NCI-H69 (cell line): ENCODE data around the gene PSG4.
"Not testable (repeated sequence)": the region's sequence is repeated elsewhere in the genome, so short reads cannot be mapped to it uniquely, and the experiment has no call there.

Experiments
- DNase-seq: peaks from one replicate; lab custom pipeline; 2025; lab: John Stamatoyannopoulos, UW

Gene PSG4

GRCh38 chr19:43205471-43206105, at the start of gene PSG4:
PSG4 (minus strand) TSS chr19:43205638; CDS start chr19:43205536, 102 bp downstream.
- not testable (repeated sequence) for DNase-seq

- not testable (repeated sequence) for DNase-seq
Measured at GRCh38 chr19:43251428-43251827, 46.0 kb upstream of the PSG4 start.

GRCh38 chr19:43250296-43250695, 44.9 kb upstream of the PSG4 start:
- DNase-seq, result not testable (repeated sequence)

GRCh38 chr19:43248635-43249002, 43.2 kb upstream of the PSG4 start:
- DNase-seq, result not testable (repeated sequence)

DNA sequence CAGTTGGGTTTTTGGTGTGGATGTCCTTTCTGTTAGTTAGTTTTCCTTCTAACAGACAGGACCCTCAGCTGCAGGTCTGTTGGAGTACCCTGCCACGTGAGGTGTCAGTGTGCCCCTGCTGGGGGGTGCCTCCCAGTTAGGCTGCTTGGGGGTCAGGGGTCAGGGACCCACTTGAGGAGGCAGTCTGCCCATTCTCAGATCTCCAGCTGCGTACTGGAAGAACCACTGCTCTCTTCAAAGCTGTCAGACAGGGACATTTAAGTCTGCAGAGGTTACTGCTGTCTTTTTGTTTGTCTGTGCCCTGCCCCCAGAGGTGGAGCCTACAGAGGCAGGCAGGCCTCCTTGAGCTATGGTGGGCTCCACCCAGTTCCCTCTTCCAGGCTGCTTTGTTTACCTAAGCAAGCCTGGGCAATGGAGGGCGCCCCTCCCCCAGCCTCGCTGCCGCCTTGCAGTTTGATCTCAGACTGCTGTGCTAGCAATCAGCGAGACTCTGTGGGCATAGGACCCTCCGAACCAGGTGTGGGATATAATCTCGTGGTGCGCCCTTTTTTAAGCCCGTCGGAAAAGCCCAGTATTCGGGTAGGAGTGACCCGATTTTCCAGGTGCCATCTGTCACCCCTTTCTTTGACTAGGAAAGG, 41.9 kb upstream of the PSG4 start:
- DNase-seq, result not testable (repeated sequence)

DNA sequence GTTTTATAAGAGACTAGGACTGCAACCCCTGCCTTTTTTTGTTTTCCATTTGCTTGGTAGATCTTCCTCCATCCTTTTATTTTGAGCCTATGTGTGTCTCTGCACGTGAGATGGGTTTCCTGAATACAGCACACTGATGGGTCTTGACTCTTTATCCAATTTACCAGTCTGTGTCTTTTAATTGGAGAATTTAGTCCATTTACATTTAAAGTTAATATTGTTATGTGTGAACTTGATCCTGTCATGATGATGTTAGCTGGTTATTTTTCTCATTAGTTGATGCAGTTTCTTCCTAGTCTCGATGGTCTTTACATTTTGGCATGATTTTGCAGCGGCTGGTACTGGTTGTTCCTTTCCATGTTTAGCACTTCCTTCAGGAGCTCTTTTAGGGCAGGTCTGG, 40.4 kb upstream of the PSG4 start:
- not testable (repeated sequence) for DNase-seq

- not testable (repeated sequence) for DNase-seq
Measured at GRCh38 chr19:43242211-43242610, 36.8 kb upstream of the PSG4 start.

- DNase-seq, result not testable (repeated sequence)
Measured at GRCh38 chr19:43238213-43238612, 32.8 kb upstream of the PSG4 start.

DNA sequence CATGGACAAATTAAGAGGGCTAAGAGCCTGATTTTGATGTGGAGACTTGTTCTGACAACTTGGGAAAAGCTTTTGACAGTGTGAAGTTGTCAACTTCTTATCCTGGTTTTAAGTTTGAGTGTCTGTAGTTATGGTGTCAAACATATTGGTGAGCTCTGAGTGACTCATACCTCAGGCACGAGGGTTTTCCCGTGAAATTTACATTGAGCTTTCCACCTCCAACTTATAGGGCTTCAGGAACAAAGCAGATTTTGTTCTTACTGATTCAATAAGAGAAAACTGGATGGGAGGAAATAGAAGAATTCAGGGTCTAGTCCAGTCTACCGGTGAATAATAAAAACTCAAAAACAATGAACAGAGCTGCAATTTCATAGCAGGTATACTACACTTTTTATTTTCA, 30.2 kb upstream of the PSG4 start:
- not testable (repeated sequence) for DNase-seq

GRCh38 chr19:43229315-43229714, 23.9 kb upstream of the PSG4 start:
- DNase-seq, result peak; percentile 26

GRCh38 chr19:43228730-43229129, 23.3 kb upstream of the PSG4 start:
- not testable (repeated sequence) for DNase-seq

GRCh38 chr19:43226986-43227385, 21.5 kb upstream of the PSG4 start:
- DNase-seq, result not testable (repeated sequence)

DNA sequence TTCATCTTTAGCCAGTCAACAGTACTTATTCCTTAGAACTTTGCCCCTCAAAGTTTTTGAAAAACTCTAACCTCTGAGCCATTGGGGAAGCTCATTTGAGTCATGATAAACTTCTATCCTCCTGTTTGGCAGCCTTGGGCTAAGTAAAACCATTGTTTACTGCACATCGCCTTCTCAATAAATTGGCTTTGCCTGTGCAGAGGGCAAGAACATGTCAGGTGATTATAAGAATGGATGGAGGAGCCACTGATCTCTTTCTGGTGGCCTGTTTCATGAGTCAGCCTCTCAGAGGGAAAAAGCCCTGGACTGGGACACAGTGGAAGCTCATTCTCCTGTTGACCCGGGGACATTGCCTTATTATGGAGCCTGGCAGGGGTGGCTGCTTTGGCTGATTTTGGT, 19.4 kb upstream of the PSG4 start:
- no peak for DNase-seq

DNA sequence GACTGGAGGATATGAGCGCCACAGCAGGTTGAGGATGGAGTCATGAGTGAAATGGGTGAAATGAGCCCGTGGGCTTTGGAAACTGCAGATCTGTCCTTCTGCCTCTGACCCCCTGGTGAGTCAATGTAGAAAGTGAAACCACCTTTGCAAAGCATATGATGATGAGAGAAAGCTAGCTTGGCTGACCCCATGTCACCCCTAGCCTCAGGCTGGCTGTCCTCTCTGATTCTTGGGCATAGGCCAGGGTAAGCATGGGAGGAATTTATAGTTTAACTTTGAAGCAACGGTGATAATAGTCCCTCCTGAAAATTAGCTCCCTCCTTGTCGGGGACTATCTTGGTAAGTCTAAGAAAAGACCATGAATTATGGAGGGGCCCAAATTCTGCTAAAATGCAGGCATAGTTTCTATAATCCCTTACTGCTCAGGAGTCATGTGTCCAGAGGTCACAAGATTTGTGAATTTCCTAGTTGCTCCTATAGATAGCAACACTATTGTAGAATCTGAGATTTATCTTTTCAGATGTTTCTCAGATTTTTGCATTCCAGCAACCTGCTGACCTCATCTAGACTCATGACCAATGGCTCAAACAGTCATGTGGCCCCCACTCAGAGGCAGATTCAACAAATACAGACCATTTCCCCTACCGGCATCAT, 18.9 kb upstream of the PSG4 start:
- not testable (repeated sequence) for DNase-seq

- DNase-seq, result not testable (repeated sequence)
Measured at GRCh38 chr19:43221891-43222290, 16.5 kb upstream of the PSG4 start.

- not testable (repeated sequence) for DNase-seq
Measured at GRCh38 chr19:43219136-43219535, 13.7 kb upstream of the PSG4 start.

DNA sequence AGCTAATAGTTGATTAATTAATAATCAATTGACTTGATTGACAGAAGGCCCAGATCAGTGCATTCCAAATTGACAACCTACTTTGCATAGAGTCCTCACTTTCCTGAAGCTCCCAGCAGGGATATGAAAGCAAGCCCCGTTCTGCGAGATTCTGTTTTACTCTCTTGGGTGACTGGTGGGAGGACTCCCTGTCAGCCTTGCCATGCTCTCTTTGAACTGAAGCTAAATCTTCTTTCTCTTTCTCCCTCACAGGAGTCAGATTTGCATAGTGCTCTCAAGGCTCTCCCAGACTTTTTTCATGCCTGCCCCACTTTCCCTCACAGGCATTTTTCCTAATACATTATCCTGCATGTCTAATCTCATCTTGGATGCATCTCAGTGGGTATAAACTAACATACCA, 10.4 kb upstream of the PSG4 start:
- not testable (repeated sequence) for DNase-seq

GRCh38 chr19:43207991-43208390, 2.6 kb upstream of the PSG4 start:
- no peak for DNase-seq

- not testable (repeated sequence) for DNase-seq
Measured at GRCh38 chr19:43207174-43207573, 1.7 kb upstream of the PSG4 start.

GRCh38 chr19:43203611-43204010, 1.8 kb downstream of the PSG4 start:
- DNase-seq, result not testable (repeated sequence)

GRCh38 chr19:43201891-43202290, 3.5 kb downstream of the PSG4 start:
- not testable (repeated sequence) for DNase-seq

DNA sequence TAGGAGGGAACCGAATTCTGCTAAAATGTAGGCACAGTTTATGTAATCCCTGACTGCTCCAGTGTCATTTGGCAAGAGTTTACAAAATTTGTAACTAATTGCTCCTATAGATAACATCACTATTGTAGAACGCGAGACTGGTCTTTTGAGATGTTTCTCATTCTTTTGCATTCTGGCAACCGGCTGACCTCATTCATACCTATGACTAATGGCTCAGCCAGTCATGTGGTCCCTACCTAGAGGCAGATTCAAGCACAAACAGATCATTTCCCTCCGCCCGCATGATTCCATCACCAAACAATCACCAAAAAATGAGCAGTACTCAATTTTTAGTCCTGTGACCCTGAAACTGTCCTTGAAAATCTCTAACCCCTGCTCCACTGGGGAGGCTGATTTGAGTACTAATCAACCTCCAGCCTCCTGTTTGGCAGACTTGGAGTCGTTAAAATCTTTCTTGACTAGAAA, 4.1 kb downstream of the PSG4 start:
- not testable (repeated sequence) for DNase-seq
